KOPT-K1 (cell line): ENCODE data around the gene OR4C11.

Experiments used
- H3K27ac ChIP-seq: fragments of 200-600 bp; sonication (generic); 2 replicates; pipeline ENCODE4 v1.5.1; 2016; ENCODE audit warnings: antibody characterized with exemption, mild to moderate bottlenecking, low read depth, low read length; ENCODE audit not compliant: poor library complexity, severe bottlenecking
- H3K36me3 ChIP-seq: fragments of 200-600 bp; sonication (generic); 2 replicates; pipeline ENCODE4 v1.5.1; 2017; ENCODE audit warnings: antibody characterized with exemption, mild to moderate bottlenecking, low read length, moderate library complexity; ENCODE audit not compliant: insufficient read depth
- H3K9me3 ChIP-seq: fragments of 200-600 bp; sonication (generic); 2 replicates; pipeline ENCODE4 v1.5.1; 2017; ENCODE audit warnings: antibody characterized with exemption, low read length, mild to moderate bottlenecking; ENCODE audit not compliant: insufficient read depth, poor library complexity, severe bottlenecking

OR4C11 gene

GRCh38 chr11:55607545-55607944 is at the start of gene OR4C11:
Gene OR4C11, minus strand, starts transcription at chr11:55607645. Its CDS starts 3,272 bp downstream, at chr11:55604373.
- H3K36me3 ChIP-seq, result no peaks in the 10 kb centered on the region
- H3K9me3 ChIP-seq, result no peaks in the 10 kb centered on the region
- no peak within 1 kb of the TSS for H3K27ac ChIP-seq

DNA sequence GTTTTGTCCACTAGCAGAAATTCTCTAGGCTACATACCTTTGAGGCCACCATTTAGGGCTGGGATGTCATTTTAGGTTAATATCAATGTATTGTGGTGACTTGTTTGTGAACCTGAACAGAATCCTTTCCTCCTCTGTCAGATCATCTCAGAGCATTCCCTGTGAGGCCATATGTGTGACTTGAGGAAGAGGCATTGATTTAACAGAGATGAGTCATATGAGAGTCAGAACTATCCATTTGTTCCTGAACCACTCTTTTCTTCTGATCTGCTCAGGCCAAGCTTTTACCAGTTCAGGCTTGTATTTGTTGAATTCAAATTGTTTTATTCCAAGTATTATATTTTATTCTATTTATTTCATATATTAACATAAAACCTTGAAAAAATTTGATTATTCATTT is 47.7 kb upstream of the OR4C11 start:
- Histone ChIP-seq H3K27ac (no peak overlapping the region), H3K36me3 (no peaks in the 10 kb centered on the region), H3K9me3 (no peaks in the 10 kb centered on the region)

DNA sequence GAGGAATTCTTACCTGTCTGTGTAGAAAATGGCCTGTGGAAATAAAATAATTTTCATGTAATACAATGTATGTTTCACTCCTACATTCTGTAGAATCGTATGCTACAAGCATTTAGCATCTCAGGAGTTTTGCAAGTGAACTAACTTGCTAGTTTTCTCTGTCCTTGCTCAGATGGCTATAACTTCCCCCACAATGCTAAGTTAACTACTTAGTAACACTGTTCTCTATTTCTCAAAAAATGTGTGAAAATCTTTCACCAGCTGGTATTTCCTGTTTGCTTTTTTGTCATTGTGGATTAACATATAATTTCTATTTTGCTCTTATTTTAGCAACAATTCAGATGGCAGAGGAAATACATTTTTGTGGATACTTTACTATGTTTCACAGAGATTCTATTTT is 45.1 kb upstream of the OR4C11 start:
- H3K36me3 ChIP-seq, result no peaks in the 10 kb centered on the region
- no peaks in the 10 kb centered on the region for H3K9me3 ChIP-seq
- no peak overlapping the region for H3K27ac ChIP-seq

- Histone ChIP-seq H3K36me3 (no peaks in the 10 kb centered on the region), H3K27ac (no peak within 1 kb of the TSS), H3K9me3 (no peaks in the 10 kb centered on the region)
These were observed 40.6 kb upstream of the OR4C11 start, which contains the start of gene OR4S2 for GRCh38 chr11:55648027-55648426. Gene OR4S2, plus strand, starts transcription at chr11:55648327. Its CDS starts 2,577 bp downstream, at chr11:55650904.

DNA sequence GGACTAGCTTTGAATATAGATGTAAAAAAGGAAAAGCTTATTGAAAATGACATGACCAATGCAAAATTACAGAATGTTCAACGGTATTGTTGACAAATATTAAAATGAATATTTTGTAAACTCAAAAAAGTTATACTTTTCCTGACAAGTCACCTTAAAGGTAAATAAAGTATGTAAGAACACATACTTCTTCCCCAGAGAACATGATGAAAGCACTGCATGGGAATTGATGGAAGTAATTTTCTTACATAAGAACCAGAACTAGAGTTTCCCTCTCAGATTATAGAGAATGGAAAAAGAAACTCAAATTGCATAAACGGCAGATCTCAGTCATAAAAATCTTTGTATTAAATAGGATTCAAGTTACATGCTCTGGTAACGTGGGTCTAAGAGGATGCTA is 27.4 kb upstream of the OR4C11 start, which contains the start of gene OR4P4:
Gene OR4P4, plus strand, starts transcription at position 301 of the 400 bp plus-strand sequence.
- Histone ChIP-seq H3K36me3 (no peaks in the 10 kb centered on the region), H3K9me3 (no peaks in the 10 kb centered on the region), H3K27ac (no peak within 1 kb of the TSS)

GRCh38 chr11:55624531-55624930 is 17.1 kb upstream of the OR4C11 start:
- no peaks in the 10 kb centered on the region for H3K36me3 ChIP-seq
- peaks cover 5% of the 10 kb centered on the region for H3K9me3 ChIP-seq
- no peak overlapping the region for H3K27ac ChIP-seq

DNA sequence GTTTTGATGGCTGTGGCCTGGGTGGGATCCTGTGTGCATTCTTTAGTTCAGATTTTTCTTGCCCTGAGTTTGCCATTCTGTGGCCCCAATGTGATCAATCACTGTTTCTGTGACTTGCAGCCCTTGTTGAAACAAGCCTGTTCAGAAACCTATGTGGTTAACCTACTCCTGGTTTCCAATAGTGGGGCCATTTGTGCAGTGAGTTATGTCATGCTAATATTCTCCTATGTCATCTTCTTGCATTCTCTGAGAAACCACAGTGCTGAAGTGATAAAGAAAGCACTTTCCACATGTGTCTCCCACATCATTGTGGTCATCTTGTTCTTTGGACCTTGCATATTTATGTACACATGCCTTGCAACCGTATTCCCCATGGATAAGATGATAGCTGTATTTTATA is 34.9 kb downstream of the OR4C11 start:
- no peak overlapping the region for H3K27ac ChIP-seq
- peaks cover 14% of the 10 kb centered on the region for H3K9me3 ChIP-seq

GRCh38 chr11:55571828-55572227 is 35.6 kb downstream of the OR4C11 start, which contains the start of gene OR4C16:
Gene OR4C16, plus strand, starts transcription at chr11:55572128. Its CDS starts 0 bp downstream, at chr11:55572128.
- Histone ChIP-seq H3K27ac (no peak within 1 kb of the TSS), H3K36me3 (no peaks in the 10 kb centered on the region), H3K9me3 (peaks cover 8% of the 10 kb centered on the region)

More for the DNA sequence above, 34.9 kb downstream of the OR4C11 start:
- no peaks in the 10 kb centered on the region for H3K36me3 ChIP-seq

DNA sequence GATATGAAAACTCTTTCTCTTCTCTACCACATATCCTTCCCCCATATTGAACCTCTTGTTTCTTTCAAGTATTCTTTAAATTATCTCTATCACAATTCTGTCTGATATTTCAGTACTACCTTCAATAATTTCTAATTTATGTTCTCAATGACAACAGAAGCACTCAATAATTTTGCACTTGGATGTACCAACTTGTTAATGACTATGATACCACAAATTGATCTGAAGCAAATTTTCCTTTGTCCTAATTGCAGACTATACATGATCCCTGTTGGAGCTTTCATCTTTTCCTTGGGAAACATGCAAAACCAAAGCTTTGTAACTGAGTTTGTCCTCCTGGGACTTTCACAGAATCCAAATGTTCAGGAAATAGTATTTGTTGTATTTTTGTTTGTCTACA is 53.3 kb downstream of the OR4C11 start, which contains the start of gene OR4C15:
Gene OR4C15, plus strand, starts transcription at position 301 of the 400 bp plus-strand sequence. Its CDS starts 0 bp downstream, at position 301.
- Histone ChIP-seq H3K9me3 (no peaks in the 10 kb centered on the region), H3K27ac (no peak within 1 kb of the TSS), H3K36me3 (no peaks in the 10 kb centered on the region)
